AG09319 (cell line): ENCODE data around the gene ZNF407.

Experiments used
- DNase-seq: peaks from one replicate; pipeline ENCODE4 v3.0.0-alpha.2; 2010; ENCODE audit warnings: low read depth; ENCODE audit errors: extremely low read depth
- TF ChIP-seq, protein P1 (sequence below): IDR thresholded peaks from 2 replicates; pipeline ENCODE4 v1.5.1; 2011; ENCODE audit warnings: low read depth, mild to moderate bottlenecking, inconsistent platforms, low read length, moderate library complexity

Gene ZNF407

DNA sequence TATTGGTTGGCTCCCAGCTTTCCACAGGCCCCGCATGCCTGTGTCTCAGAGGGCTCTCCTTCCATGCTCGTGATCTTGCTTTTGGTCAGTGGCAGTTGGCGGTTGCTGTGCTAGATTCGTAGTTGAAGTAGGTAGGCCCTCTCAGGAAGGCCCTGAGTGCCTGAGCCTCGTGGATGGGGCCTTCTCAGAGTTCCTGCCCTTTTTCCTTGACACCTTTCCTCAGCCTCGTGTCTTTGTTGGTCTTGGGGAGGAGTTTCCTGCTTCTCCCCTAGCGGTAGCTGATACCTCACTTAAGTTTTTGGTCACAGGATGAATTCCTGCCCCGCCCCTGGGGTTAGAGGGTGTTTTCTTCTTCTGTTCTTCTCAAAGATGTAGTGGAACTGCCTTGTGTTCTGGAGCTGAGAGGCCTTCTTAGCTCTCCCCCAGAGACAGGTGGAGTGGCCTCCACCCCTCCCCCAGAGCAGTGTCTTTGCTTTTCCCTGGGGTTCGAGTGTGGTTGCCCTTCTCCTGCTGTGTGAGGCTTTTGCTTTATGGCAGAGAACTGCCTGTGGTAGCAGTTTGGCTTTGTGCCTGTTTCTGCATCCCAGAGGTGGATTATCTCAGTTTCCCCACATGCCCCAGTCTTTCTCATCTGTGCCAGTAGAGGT is 94.8 kb downstream of the ZNF407 start:
- no peak for DNase-seq
- TF ChIP-seq, protein P1, sequence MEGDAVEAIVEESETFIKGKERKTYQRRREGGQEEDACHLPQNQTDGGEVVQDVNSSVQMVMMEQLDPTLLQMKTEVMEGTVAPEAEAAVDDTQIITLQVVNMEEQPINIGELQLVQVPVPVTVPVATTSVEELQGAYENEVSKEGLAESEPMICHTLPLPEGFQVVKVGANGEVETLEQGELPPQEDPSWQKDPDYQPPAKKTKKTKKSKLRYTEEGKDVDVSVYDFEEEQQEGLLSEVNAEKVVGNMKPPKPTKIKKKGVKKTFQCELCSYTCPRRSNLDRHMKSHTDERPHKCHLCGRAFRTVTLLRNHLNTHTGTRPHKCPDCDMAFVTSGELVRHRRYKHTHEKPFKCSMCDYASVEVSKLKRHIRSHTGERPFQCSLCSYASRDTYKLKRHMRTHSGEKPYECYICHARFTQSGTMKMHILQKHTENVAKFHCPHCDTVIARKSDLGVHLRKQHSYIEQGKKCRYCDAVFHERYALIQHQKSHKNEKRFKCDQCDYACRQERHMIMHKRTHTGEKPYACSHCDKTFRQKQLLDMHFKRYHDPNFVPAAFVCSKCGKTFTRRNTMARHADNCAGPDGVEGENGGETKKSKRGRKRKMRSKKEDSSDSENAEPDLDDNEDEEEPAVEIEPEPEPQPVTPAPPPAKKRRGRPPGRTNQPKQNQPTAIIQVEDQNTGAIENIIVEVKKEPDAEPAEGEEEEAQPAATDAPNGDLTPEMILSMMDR: no peak

- DNase-seq: no peak
- TF ChIP-seq, protein P1: no peak
These were observed 96.8 kb downstream of the ZNF407 start for GRCh38 chr18:74694436-74694835.

GRCh38 chr18:74695170-74695569 is 97.5 kb downstream of the ZNF407 start:
- no peak for DNase-seq

DNA sequence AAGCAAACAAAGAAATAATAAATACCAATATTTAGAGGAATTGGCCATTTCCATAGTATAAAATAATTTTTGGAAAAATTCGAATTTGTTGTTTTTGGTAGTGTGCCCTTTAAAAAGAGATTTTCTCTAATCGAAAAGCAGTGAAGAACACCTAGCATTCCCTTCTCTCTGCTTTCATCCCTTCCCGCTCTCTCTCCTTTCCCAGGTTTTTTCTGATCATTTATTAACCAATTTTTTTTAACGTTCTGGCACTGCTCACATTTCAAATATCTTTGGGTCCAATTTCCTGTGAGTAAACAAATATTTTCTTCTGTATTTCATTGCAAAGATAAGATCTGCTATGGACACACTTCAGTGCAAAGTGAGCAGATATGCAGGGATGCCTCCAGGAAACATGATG is 101.2 kb downstream of the ZNF407 start:
- TF ChIP-seq, protein P1: no peak
- no peak for DNase-seq

More at GRCh38 chr18:74695170-74695569, 97.5 kb downstream of the ZNF407 start:
- TF ChIP-seq, protein P1: no peak

DNA sequence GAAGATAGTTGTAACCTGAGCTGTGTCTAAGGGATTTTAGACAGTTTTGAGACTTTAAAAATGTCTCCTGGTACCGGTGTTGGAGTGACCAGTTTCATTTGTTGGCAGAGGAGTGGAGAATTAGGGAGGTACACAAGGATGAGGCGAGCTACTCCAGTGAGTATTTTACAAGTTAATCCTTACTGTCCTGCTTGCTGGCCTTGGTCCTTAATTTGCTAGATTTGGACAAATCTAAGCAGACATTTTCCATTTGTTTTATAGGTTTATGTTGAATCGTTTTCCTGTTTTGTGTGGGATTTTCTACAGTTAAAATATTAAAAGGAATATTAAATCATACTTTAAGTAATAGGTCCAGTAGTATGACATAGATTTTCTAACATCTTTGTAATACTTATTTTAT is 101.8 kb downstream of the ZNF407 start:
- DNase-seq: no peak

DNA sequence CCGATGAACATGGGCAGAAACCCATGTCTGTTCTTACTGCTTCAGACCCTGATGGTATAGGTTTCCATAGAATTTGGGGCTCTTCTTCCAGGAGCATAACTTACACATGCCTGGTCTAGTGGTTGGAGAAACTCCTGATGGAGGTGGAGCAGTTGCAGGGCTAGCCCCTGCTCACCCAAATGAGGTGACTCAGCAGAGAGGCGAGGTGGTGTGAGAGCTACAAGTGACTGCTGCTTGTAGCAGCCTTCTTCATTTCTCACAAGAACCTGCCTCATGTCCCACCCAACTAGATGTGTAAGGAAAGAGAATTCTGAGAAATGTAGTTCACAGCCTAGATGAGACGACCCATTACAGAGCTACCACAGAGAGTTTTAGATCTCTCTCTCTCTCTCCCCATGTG is 105.3 kb downstream of the ZNF407 start:
- TF ChIP-seq, protein P1: no peak
- no peak for DNase-seq

More for the DNA sequence above, 101.8 kb downstream of the ZNF407 start:
- TF ChIP-seq, protein P1: no peak

DNA sequence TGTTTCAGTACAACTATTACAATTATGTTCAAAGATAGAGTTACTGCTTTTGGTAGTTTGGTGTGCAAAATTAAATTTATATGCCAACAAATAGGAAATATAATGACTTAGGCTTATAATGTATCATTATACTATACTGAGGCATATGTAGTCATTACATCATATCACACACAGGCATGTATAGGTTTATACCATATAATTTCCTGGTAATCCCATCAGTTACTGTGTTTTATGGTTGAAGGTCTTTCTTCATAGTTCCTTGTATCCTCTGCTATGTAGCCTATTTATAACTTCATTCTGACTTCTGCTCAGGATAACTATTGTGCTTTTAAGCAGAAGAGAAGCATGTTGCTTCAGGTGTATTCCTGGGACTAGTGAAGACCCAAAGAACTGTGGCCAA is 110.5 kb downstream of the ZNF407 start:
- TF ChIP-seq, protein P1: no peak
- no peak for DNase-seq
